CD1c-positive myeloid dendritic cell (primary cell): ENCODE results near the gene DUSP28.
"Not testable (repeated sequence)": the region's sequence is repeated elsewhere in the genome, so short reads cannot be mapped to it uniquely, and the experiment has no call there.

Source experiments
- DNase-seq: peaks from one replicate; pipeline ENCODE4 v3.0.0-alpha.2; 2016; ENCODE audit errors: extremely low spot score

Gene DUSP28

DNA sequence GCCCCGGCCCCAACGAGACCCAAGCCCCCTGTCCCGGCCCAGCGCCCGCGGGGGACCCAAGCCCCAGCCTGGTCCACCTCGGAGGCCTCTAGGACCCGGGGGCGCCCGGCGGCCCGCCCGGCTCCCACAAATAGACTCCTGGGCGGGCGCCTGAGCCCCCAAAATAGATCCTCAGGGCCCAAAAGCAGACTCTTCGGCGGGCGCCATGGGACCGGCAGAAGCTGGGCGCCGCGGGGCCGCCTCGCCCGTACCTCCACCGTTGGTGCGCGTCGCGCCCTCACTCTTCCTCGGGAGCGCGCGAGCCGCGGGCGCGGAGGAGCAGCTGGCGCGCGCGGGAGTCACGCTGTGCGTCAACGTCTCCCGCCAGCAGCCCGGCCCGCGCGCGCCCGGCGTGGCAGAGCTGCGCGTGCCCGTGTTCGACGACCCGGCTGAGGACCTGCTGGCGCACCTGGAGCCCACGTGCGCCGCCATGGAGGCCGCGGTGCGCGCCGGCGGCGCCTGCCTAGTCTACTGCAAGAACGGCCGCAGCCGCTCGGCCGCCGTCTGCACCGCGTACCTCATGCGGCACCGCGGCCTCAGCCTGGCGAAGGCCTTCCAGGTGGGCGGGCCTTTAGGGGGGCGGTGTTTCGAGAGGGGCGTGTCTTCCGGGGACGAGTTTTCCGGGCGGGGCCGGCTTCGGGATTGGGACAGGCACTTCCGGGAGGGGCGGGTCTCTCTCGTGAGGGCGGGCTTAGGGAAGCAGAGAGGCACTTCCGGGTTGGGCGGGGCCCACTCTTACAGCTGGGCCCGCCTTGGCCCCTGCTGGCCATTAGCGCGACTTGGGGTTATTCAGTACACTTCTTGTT lies 545 bp downstream of the DUSP28 start:
- peak; percentile 99 for DNase-seq

DNA sequence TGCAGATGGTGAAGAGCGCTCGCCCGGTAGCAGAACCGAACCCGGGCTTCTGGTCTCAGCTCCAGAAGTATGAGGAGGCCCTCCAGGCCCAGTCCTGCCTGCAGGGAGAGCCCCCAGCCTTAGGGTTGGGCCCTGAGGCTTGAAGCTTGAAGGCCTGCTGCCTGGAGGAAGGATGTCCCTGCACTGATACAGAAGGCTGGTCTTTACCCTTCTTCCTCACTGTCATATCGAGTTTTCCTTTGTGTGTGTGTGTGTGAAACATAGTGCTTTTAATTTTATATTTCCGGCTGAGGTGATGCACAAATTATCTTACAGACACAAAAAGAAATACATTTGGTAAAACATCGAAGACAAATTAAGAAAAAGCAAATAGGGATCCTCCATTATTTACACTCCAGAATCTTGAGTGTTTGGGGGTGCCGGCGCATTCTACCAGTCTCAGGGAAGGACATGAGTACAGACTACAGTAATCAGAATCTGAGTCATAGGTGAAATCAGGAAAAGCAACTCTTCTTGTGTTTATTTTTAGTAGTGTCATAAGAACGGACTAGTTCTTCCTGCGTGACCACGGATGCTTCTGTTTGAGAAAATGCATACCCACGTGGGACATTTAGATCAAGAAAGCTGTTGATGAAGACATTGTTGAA lies 1.3 kb downstream of the DUSP28 start:
- DNase-seq = peak; percentile 81

GRCh38 chr2:240563231-240563630 lies 3.1 kb downstream of the DUSP28 start:
- DNase-seq = not testable (repeated sequence)

GRCh38 chr2:240563951-240564560 lies 3.9 kb downstream of the DUSP28 start:
- DNase-seq = no peak

GRCh38 chr2:240564561-240565332 lies 4.6 kb downstream of the DUSP28 start:
- no peak for DNase-seq

DNA sequence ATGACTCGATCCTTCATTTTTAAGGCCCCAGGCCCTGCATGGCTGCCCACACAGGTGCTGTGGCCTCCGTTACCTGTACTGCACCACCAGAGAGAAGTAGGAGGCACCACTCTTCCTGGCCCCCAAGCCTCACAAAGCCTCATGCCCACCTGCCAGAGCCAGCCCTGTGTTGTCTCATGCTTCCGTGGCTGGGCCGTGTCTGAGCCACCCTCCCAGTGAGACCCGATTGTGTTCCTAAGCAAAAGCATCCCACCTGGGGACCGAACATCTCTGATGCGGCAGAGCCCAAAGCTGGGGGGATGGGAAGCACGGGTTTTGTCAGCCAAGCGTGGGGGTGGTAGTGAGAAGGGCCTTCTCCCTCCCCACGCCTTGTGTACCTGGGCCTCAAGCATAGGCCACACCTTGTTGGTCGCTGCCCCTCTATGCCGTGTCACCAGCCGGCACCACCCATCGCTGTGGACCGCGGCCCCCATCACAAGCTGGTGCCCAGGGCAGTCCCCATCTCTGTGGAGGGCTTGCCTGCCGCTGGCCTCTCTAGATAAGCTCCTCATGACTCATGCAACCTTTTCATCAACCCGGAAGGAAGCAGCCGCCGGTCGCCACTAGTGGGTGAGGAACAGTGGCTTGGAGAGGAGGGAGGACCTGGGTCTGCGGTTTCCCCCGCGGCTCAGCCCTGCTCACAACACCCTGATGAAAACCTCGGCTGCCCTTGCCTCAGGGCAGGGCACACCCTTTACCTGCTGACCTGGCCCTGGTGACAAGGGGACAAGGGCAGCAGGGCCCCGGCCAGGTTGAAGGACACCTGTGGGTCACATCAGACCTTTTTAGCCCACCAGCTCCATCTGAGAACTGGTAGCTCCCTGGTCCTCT lies 5.4 kb downstream of the DUSP28 start:
- DNase-seq = peak; percentile 93

- peak; percentile 96 for DNase-seq
These were observed 6.3 kb downstream of the DUSP28 start for GRCh38 chr2:240566203-240567136.

DNA sequence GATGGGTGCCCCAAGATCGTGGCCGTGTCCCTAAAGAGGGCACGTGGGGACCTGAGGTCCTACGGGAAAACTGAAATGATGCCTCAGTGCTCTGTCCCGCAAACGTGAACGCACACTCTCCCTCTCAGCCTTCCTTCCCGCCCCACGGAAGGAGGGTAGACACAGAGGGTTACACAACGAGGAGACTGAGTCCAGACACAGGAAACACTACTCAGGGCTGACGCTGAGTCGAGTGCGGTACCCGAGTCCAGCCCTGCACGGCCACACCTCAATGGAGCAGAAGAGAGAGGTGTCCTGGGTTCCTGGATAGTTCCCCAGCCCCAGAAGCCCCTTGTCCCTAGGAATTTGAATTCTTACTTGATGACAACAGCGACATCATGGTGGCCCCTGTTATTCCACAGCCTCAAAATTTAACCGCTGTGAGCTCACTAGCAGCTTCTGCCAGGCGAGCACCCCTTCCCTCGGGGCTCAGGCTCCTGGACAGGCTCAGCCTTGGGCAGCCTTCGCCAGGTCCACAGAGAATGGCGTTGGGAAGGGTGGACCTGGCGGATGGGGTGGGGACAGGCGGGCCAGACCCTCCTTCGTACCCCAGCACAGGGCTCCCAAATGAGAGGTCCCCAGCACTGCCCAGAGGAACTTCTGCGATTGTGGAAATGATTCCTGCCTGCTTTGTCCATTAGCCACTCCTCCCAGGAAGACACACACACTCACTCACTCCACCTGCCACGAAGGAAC lies 7.1 kb downstream of the DUSP28 start:
- DNase-seq = no peak

DNA sequence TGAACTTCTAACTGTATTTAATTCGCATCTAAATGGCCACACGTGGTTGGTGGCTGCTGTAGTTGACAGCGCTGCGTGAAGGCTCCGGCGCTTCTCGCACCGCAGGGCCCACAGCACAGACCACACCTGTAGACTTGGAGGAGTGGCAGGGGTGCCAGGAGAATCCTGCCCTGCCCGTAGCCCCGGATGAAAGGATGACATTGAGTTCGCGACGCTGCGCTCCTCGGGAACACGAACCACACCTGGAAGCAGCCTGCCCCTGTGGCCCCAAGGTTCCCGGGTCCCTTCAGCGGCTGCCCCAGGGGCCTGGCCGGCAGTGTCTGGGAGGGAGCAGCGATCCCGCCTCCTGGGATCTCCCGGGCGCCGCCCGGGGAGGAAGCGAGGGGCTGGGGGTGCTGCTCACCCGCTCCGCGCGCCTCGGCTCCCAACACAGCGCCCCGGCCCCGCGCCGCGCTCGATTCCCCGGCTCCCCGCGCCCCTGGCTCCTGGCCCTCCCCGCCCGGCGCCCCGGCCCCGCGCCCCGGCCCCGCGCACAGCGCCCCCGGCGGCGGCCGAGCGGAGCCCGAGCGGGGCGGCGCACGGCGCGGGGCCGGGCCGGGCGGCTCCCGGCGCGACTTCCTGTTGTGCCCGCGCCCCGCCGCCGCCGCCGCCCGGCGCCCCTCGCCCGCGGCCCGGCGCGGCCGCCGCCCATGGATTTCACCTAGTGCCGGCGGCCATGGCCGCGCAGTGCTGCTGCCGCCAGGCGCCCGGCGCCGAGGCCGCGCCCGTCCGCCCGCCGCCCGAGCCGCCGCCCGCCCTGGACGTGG lies 7.9 kb downstream of the DUSP28 start, which contains the start of gene RNPEPL1:
Gene RNPEPL1 (plus strand): TSS at position 613 of the 806 bp plus-strand sequence. CDS start 103 bp downstream, at position 716.
- DNase-seq = peak; percentile 72

GRCh38 chr2:240568678-240569522 lies 8.7 kb downstream of the DUSP28 start:
- DNase-seq = peak; percentile 69

- DNase-seq = no peak
These were observed 9.4 kb downstream of the DUSP28 start for GRCh38 chr2:240569523-240569997.

GRCh38 chr2:240569998-240570530 lies 9.9 kb downstream of the DUSP28 start:
- DNase-seq = no peak

DNA sequence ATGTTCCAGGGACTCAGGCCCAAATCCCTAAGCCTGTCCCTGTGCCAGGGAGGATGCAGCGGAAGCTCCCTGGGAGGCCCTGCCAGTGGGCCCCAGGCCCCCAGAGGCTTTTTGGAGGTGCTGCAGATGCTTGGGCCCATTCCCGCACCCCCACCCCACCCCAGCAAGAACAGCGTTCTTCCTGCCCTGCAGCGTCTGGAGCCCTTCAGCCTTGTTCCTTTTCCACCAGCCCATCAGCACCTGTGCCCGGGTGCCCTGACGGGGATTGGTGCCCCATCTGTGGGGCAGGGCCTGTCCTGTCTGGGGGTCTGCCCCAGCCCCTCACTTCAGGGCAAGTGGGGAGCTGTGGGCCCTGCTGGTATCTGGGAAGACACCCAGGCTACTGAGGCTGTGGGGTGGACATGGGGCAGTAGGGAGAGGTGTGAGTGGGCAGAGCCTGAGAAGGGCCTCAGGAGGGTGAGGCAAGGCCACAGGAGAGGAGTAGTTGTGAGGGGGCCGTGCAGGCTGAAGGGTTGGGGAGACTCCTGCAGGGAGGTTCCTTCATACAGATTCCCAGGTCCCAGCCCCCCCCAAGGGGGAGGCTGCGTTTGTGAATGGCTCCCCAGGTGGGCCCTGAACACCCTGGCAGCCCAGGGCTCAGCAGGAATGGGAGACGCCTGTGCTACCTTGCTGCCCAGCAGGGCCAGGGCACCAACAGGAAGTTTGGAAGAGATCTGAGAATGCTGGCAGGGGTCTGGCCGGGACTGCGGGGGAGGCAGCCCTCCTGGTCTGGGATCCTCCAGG lies 10.6 kb downstream of the DUSP28 start:
- DNase-seq = no peak

DNA sequence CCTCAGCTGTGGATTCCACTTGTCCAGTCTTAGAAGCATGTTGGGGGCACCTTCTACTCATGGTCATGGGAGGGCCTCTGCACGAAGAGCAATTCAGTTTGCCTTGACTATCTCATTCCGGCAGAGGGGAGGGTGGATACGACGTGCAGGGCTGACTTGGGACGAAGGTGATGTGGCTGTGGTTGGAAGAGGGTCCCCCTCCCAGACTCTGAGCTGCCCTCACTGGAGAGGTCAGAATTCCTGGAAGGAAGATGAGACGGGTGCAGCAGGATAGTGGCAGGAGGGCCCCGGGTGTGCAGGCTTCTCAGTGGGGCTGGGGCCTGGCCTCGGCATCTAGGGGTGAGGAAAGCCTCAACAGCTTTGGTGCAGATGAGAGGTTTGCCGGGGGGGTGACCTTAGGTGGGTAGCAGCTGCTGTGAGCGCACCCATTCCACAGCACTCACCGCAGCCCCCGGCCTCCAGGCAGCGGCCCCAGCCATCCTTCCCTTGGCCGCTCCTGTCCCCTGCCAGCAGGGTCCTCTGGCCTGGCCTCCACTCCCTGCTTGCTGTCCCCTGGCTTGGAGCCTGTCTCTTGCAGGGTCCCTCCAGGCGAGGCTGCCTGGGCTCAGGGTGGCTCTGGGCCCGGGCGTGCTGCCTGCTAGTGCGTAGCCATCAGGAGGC lies 11.3 kb downstream of the DUSP28 start:
- DNase-seq = no peak
